NCI-H2196 treated with DMSO at 0.1 percent for 48 hours (cell line): ENCODE measurements around the gene ZRANB1.

ENCODE experiments used
- DNase-seq: peaks from one replicate; lab custom pipeline; 2025; ENCODE audit not compliant: unreplicated experiment; lab: John Stamatoyannopoulos, UW

The ZRANB1 gene

DNA sequence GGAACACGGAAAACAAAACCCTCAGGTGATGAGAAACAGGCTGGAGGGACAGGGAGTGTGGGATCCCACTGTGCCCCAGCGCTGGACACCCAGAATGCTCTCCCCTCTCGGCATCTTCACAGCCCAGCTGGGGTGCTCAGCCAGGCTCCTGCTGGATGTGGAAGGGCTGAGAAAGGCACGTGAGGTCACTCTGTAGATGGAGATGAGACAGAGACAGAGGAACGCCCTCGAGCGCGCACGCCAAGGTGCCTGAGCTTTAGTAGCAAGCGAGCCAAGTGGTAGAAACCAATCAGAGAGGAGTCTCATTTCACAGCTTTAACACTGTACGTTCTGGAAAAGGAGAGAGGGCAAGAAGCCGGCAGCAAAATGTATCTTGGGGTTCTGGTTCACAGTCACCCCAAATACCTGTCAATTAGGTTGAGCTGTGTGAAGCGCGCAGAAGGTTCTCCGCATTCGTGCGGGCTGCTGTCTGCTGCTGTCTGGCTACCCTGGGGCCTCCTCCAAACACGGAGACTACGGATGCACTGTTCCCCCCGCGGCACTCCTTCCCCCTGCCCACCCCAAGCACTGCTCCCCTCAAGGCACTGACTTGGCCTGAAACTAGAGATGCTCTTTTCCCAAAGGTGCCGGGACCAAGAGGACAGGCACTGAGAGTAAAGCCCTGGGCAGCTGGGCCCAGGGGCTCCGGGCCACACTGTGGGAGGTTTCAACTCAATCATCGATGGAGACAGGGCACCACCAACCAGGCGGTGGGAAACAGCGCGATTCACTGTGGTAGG lies 91.4 kb downstream of the ZRANB1 start:
- DNase-seq = no peak

GRCh38 chr10:125034675-125035074 lies 92.8 kb downstream of the ZRANB1 start:
- DNase-seq = no peak

DNA sequence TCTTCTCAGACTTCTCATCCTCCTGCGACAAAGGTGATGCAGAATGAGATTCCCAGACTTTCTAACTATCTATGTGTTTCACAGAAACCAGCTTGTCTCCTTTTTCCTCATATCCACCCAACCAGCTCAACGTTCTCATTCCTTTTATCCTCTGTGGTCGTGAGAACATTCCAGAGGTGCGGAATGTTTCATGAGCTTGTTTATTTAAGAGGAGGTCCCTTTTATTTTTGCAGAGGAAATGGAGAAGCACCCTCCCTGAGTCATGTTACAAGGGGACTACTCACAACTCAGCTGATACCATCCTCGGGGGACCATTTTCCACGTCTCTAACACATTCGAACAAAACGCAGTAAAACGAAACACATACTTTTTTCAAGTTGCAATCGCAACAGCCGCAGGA lies 93.2 kb downstream of the ZRANB1 start:
- no peak for DNase-seq

GRCh38 chr10:125035588-125036295 lies 93.8 kb downstream of the ZRANB1 start:
- DNase-seq = no peak

DNA sequence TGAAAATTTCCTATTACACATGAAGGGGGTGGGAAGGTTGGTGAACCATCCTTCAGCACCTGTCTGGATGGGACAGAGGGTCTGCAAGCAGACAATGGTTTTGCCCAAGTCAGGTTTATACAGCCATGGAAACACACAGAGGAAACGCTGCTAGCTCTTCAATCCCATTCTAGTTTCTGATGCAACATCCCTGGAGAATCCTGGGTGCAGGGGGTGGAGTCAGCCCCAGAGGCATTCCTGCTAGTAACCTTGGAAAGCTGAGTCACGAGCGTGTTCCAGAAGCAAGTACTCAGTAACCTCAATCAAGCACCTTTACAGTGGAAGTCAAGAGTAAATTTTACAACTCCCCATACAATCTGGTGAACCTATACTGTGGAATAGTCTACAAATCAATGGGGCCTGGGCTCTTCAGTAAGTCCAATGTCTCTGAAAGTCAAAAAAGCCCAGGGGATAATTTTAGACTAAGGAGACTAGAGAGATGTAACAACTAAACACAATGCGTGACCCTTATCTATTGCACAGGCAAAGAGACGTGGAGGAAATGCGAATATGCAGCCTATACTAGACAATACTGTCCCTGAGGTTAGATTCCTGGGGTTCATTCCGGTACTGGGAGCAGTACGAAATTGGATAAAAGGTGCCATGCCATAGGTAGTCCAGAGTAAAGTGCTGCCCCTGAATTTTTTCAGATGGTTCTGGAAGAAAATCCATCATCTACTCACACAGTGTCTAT lies 95.4 kb downstream of the ZRANB1 start:
- no peak for DNase-seq
